Mucosa of rectum (tissue), 2 donors: Measurements from ENCODE around the gene ATXN10.

Experiments used
- H3K27ac ChIP-seq, 2 donors: one replicate each; pipeline ENCODE4 v1.7.0; 2013; ENCODE audit warnings: inconsistent platforms in 2 of 2, low read depth in 2 of 2, low read length in 2 of 2
- H3K27me3 ChIP-seq, 2 donors: one replicate each; pipeline ENCODE4 v1.7.0; 2013; ENCODE audit warnings: low read length in 2 of 2; ENCODE audit not compliant: control insufficient read depth in 2 of 2, insufficient read depth in 2 of 2
- H3K36me3 ChIP-seq, 2 donors: one replicate each; pipeline ENCODE4 v1.7.0; 2013; ENCODE audit warnings: low read length in 2 of 2; ENCODE audit not compliant: control insufficient read depth in 2 of 2, insufficient read depth in 2 of 2
- H3K4me1 ChIP-seq, 2 donors: one replicate each; pipeline ENCODE4 v1.7.0; 2013; ENCODE audit warnings: low read length in 2 of 2, mild to moderate bottlenecking in 1 of 2; ENCODE audit not compliant: control insufficient read depth in 2 of 2, insufficient read depth in 2 of 2
- H3K4me3 ChIP-seq, 2 donors: one replicate each; pipeline ENCODE4 v1.7.0; 2013; ENCODE audit warnings: low read length in 2 of 2
- H3K9ac ChIP-seq, 2 donors: one replicate each; pipeline ENCODE4 v1.7.0; 2013; ENCODE audit warnings: low read length in 2 of 2, low read depth in 1 of 2, mild to moderate bottlenecking in 1 of 2
- H3K9me3 ChIP-seq, 2 donors: one replicate each; pipeline ENCODE4 v1.7.0; 2013; ENCODE audit warnings: low read length in 2 of 2; ENCODE audit not compliant: control insufficient read depth in 2 of 2
- donor health status: healthy.
- donor health status: Normal muscosa, but diverticular disease.

Gene ATXN10

DNA sequence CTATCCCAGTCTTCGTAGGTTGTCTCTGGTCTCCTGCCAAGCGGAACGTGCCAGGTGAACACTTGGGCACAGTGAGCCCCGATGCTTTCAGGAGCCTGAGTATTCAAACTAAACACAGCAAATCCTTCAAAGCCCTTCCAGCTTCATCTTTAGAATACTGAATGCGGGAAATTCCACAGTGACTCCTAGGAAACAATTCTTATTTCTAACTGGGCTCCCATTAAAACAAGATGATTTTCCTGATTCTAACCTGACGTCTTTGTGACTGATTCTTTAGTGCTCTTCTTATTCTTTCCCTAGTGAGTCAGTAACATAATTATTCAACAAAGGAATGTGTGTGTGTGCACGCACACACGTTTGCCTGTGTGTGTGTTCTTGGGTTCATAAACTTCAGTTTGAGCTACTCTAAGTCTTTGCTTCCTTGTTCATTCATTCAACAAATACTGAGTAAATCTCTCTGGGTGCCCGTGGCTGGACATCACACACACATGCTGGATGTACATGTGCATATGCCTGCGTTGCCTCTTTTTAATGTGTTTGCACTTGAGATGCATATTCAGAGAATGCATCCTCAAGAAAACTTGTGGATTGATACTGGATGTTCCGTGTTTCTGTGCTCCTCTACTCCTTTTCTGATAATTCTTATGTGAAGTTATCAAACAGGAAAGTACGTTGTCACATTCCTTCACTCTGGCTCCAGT lies 170.8 kb downstream of the ATXN10 start:
- H3K4me3 ChIP-seq, result no peak overlapping the region
- no peak overlapping the region for H3K9ac ChIP-seq
- H3K4me1 ChIP-seq, result no peaks in the 10 kb centered on the region
- H3K27ac ChIP-seq, result no peak overlapping the region
- H3K36me3 ChIP-seq, result peaks cover 0 to 9% of the 10 kb centered on the region in 2 donors
- H3K27me3 ChIP-seq, result no peaks in the 10 kb centered on the region
- H3K9me3 ChIP-seq, result no peaks in the 10 kb centered on the region

DNA sequence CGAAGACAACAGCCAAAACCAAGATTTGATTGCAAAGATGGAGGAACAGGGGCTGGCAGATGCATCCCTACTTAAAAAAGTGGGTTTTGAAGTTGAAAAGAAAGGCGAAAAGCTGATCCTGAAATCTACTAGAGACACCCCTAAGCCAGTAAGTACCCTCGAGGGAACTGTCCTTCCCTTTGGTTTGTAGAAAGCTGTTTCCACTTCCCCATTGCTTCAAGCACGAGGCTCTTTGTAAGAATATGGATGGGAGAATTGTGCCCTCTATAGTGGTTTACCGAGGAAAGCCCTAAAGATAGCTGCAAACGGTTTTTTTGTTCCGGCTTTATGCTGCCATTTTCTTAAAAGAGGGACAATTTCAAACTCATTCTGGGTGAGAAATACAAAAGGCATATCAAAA lies 171.4 kb downstream of the ATXN10 start:
- no peak overlapping the region for H3K9ac ChIP-seq
- no peak overlapping the region for H3K4me3 ChIP-seq
- no peaks in the 10 kb centered on the region for H3K9me3 ChIP-seq
- H3K4me1 ChIP-seq, result no peaks in the 10 kb centered on the region
- peaks cover 0 to 9% of the 10 kb centered on the region in 2 donors for H3K36me3 ChIP-seq
- no peak overlapping the region for H3K27ac ChIP-seq
- no peaks in the 10 kb centered on the region for H3K27me3 ChIP-seq

- H3K4me1 ChIP-seq, result no peaks in the 10 kb centered on the region
- H3K9ac ChIP-seq, result no peak overlapping the region
- no peak overlapping the region for H3K4me3 ChIP-seq
- H3K9me3 ChIP-seq, result no peaks in the 10 kb centered on the region
- no peaks in the 10 kb centered on the region for H3K27me3 ChIP-seq
- H3K27ac ChIP-seq, result no peak overlapping the region
- H3K36me3 ChIP-seq, result peaks cover 0 to 9% of the 10 kb centered on the region in 2 donors
These were observed 172.4 kb downstream of the ATXN10 start for GRCh38 chr22:45843986-45844385.

GRCh38 chr22:45845076-45845487 lies 173.4 kb downstream of the ATXN10 start:
- H3K4me1 ChIP-seq, result no peaks in the 10 kb centered on the region

DNA sequence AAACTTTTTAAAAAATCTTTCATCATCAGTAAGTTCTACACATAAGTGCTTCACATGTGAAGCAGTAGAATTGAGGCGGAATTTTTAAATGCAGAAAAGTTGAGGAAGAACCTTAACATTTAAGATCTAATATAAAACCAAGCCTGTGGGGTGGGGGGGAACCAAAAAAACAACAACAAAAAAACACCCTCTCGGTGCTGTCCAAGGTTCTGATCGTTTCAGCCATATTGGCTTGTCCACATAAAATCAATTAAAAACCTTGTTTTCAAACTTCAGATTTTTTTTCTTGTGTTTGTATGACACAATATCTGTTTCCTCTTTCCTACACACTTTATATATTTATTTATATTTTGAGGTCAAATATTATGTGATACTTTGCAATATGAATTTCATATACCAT lies 175.3 kb downstream of the ATXN10 start:
- H3K36me3 ChIP-seq, result peaks cover 3 to 14% of the 10 kb centered on the region in 2 donors
- no peak overlapping the region for H3K27ac ChIP-seq
- no peak overlapping the region for H3K9ac ChIP-seq
- no peaks in the 10 kb centered on the region for H3K9me3 ChIP-seq
- H3K4me3 ChIP-seq, result no peak overlapping the region
- no peaks in the 10 kb centered on the region for H3K27me3 ChIP-seq
- no peaks in the 10 kb centered on the region for H3K4me1 ChIP-seq

More at GRCh38 chr22:45845076-45845487, 173.4 kb downstream of the ATXN10 start:
- no peak overlapping the region for H3K4me3 ChIP-seq
- H3K9me3 ChIP-seq, result no peaks in the 10 kb centered on the region
- no peaks in the 10 kb centered on the region for H3K27me3 ChIP-seq
- H3K27ac ChIP-seq, result no peak overlapping the region
- H3K36me3 ChIP-seq, result peaks cover 0 to 8% of the 10 kb centered on the region in 2 donors
- H3K9ac ChIP-seq, result no peak overlapping the region

DNA sequence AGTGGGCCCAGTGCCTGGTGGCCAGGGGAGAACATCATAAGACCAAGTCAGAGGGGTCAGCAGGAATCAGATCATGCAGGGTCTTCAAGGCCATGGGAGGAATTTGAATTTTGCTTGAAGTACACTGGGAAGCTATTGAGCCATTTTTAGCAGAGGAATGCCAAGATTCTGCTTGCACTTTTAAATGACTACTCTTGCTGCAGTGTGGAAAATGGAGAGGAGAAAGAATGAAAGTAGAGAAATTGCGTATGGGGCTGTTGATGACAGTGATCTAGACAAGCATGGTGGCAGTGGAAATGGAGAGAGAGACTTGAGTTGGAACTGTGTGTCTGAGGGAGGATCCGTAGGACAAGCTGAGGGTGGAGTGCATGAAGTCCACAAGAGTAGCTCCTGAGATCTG lies 177.3 kb downstream of the ATXN10 start:
- no peak overlapping the region for H3K27ac ChIP-seq
- no peak overlapping the region for H3K4me3 ChIP-seq
- no peaks in the 10 kb centered on the region for H3K27me3 ChIP-seq
- peaks cover 6 to 7% of the 10 kb centered on the region in 2 donors for H3K9me3 ChIP-seq
- peaks cover 9 to 14% of the 10 kb centered on the region in 2 donors for H3K36me3 ChIP-seq
- H3K4me1 ChIP-seq, result no peaks in the 10 kb centered on the region
- H3K9ac ChIP-seq, result no peak overlapping the region

GRCh38 chr22:45852826-45853225 lies 181.2 kb downstream of the ATXN10 start:
- Histone ChIP-seq H3K9me3 (peaks cover 6 to 7% of the 10 kb centered on the region in 2 donors), H3K9ac (no peak overlapping the region), H3K27me3 (no peaks in the 10 kb centered on the region), H3K27ac (no peak overlapping the region), H3K4me1 (no peaks in the 10 kb centered on the region), H3K4me3 (no peak overlapping the region), H3K36me3 (peaks cover 9 to 13% of the 10 kb centered on the region in 2 donors)

DNA sequence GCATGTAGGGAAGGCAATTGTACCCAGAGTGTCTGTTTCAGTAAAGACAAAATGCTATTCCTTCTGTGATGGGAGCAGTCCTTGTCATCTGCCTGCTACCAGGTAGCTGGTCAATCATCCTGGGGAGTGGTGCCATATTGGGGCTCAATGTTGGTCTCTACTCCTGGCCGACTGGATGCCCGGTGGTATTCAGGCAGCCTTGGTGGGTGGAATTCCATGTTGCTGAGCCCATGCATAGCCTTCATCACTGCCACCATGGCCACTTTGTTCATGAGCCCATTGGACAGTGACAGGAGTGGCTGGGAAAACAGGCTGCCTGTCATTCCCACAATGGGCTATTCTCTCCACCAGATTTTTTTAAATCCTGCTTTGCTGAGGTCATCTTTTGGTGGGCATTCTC lies 184.3 kb downstream of the ATXN10 start:
- no peak overlapping the region for H3K9ac ChIP-seq
- H3K4me1 ChIP-seq, result no peaks in the 10 kb centered on the region

DNA sequence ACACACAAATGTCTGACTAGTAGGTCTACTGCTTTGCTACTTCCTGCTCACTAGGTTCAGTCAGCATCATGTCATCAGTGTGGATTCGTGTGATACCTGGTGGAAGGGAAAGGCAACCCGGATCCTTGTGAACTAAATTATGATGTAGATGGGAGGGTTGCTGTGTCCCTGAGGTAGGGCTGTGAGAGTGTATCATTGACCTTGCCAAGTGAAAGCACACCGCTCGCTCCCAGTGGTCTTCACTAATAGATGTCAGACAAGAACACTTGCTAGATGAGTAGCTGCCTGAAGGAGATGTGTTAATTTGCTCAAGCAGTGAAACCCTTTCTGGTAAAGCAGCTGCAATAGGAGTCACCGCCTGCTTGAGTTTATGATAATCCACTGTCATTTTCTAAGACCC lies 185.9 kb downstream of the ATXN10 start:
- H3K27me3 ChIP-seq, result no peaks in the 10 kb centered on the region
- H3K4me1 ChIP-seq, result no peaks in the 10 kb centered on the region
- H3K36me3 ChIP-seq, result peaks cover 2 to 4% of the 10 kb centered on the region in 2 donors
- no peak overlapping the region for H3K27ac ChIP-seq
- H3K9me3 ChIP-seq, result peaks cover 2 to 6% of the 10 kb centered on the region in 2 donors
- no peak overlapping the region for H3K4me3 ChIP-seq
- no peak overlapping the region for H3K9ac ChIP-seq

More for the DNA sequence above, 184.3 kb downstream of the ATXN10 start:
- H3K9me3 ChIP-seq, result peaks cover 6 to 7% of the 10 kb centered on the region in 2 donors
- no peaks in the 10 kb centered on the region for H3K27me3 ChIP-seq
- H3K36me3 ChIP-seq, result peaks cover 9% of the 10 kb centered on the region in 2 donors
- no peak overlapping the region for H3K27ac ChIP-seq
- no peak overlapping the region for H3K4me3 ChIP-seq

GRCh38 chr22:45859231-45860161 lies 187.9 kb downstream of the ATXN10 start:
- Histone ChIP-seq H3K27ac (no peak overlapping the region), H3K27me3 (no peaks in the 10 kb centered on the region), H3K9me3 (no peaks in the 10 kb centered on the region), H3K36me3 (peaks cover 0 to 4% of the 10 kb centered on the region in 2 donors), H3K4me1 (peaks cover 0 to under 1% of the 10 kb centered on the region in 2 donors), H3K4me3 (no peak overlapping the region), H3K9ac (no peak overlapping the region)
